Type B pancreatic cell (in vitro differentiated cells): Measurements from ENCODE around the gene OR4C16. TPM values are rescaled to one million over a fixed set of nuclear protein-coding genes. Genes with fewer than 3 reads are reported as not detected.

Source experiments
- DNase-seq: peaks from one replicate; pipeline ENCODE4 v3.0.0; 2021; ENCODE audit warnings: mixed read lengths; ENCODE audit not compliant: unreplicated experiment; ENCODE audit errors: extremely low spot score
- H3K27ac Mint-ChIP-seq: 2 replicates; pipeline ENCODE4 v1.8.0; 2021; ENCODE audit warnings: mild to moderate bottlenecking, mixed read lengths
- H3K27me3 Mint-ChIP-seq: 2 replicates; pipeline ENCODE4 v1.8.0; 2021; ENCODE audit warnings: mixed read lengths
- H3K36me3 Mint-ChIP-seq: 2 replicates; pipeline ENCODE4 v1.8.0; 2021; ENCODE audit warnings: mixed read lengths
- H3K4me1 Mint-ChIP-seq: one replicate; pipeline ENCODE4 v1.8.0; 2021; ENCODE audit warnings: mixed read lengths; ENCODE audit not compliant: unreplicated experiment
- H3K4me3 Mint-ChIP-seq: 2 replicates; pipeline ENCODE4 v1.8.0; 2021; ENCODE audit warnings: mild to moderate bottlenecking, mixed read lengths
- H3K9me3 Mint-ChIP-seq: 2 replicates; pipeline ENCODE4 v1.8.0; 2021; ENCODE audit warnings: mixed read lengths
- CTCF ChIP-seq: fragments of 200-600 bp; sonication (generic); conservative IDR thresholded peaks from 2 replicates; pipeline ENCODE4 v1.5.0; 2021; ENCODE audit warnings: antibody characterized with exemption, mild to moderate bottlenecking
- long read RNA-seq: library from polyadenylated mRNA; unstranded; transcript quantifications from one replicate; pipeline ENCODE4 v2.0.0, GENCODE V29; 2020
- total RNA-seq: library from RNA; stranded (reverse); gene quantifications from 2 replicates; pipeline ENCODE4 v1.2.1, GENCODE V29; 2021; ENCODE audit warnings: low replicate concordance

Gene OR4C16
- total RNA-seq = not detected in 2 replicates
- long read RNA-seq = 0 reads

- TF ChIP-seq CTCF = no peak
- no peak within 1 kb of the TSS for H3K4me3 Mint-ChIP-seq
- peaks cover 3% of the 10 kb centered on the region for H3K36me3 Mint-ChIP-seq
- no peaks in the 10 kb centered on the region for H3K27me3 Mint-ChIP-seq
- no peak for DNase-seq
- H3K4me1 Mint-ChIP-seq = no peaks in the 10 kb centered on the region
- H3K27ac Mint-ChIP-seq = no peak within 1 kb of the TSS
- H3K9me3 Mint-ChIP-seq = no peaks in the 10 kb centered on the region
Observed at GRCh38 chr11:55571828-55572227, at the start of gene OR4C16. Gene OR4C16, plus strand, starts transcription at chr11:55572128. Its CDS starts 0 bp downstream, at chr11:55572128.

GRCh38 chr11:55554169-55554568, 17.8 kb upstream of the OR4C16 start, which contains the start of gene OR4C15:
Gene OR4C15, plus strand, starts transcription at chr11:55554469. Its CDS starts 0 bp downstream, at chr11:55554469.
- DNase-seq = no peak
- H3K9me3 Mint-ChIP-seq = no peaks in the 10 kb centered on the region
- no peak for TF ChIP-seq CTCF
- no peaks in the 10 kb centered on the region for H3K27me3 Mint-ChIP-seq
- no peak within 1 kb of the TSS for H3K4me3 Mint-ChIP-seq
- no peaks in the 10 kb centered on the region for H3K36me3 Mint-ChIP-seq
- H3K4me1 Mint-ChIP-seq = no peaks in the 10 kb centered on the region
- no peak within 1 kb of the TSS for H3K27ac Mint-ChIP-seq

- Mint-ChIP-seq H3K27me3 (no peaks in the 10 kb centered on the region), H3K4me1 (no peaks in the 10 kb centered on the region), H3K9me3 (no peaks in the 10 kb centered on the region), H3K27ac (no peak overlapping the region), H3K4me3 (no peak overlapping the region), H3K36me3 (peaks cover 3% of the 10 kb centered on the region)
- no peak for TF ChIP-seq CTCF
- DNase-seq = no peak
Observed at GRCh38 chr11:55572548-55572947, 620 bp downstream of the OR4C16 start.

GRCh38 chr11:55607545-55607944, 35.6 kb downstream of the OR4C16 start, which contains the start of gene OR4C11:
Gene OR4C11, minus strand, starts transcription at chr11:55607645. Its CDS starts 3,272 bp downstream, at chr11:55604373.
- Mint-ChIP-seq H3K4me1 (no peaks in the 10 kb centered on the region), H3K36me3 (no peaks in the 10 kb centered on the region), H3K9me3 (no peaks in the 10 kb centered on the region), H3K4me3 (no peak within 1 kb of the TSS), H3K27ac (no peak within 1 kb of the TSS), H3K27me3 (no peaks in the 10 kb centered on the region)
- no peak for TF ChIP-seq CTCF
- DNase-seq = no peak

Other genes starting within 250 kb of the OR4C16 start
- gene OR4A16, start 228.9 kb upstream of the OR4C16 start, total RNA-seq = not detected in 2 replicates
- not detected in 2 replicates for gene OR4A15, start 204.2 kb upstream of the OR4C16 start, total RNA-seq
- gene OR4C15, start 17.7 kb upstream of the OR4C16 start, total RNA-seq = not detected in 2 replicates
- not detected in 2 replicates for gene OR4C11, start 35.5 kb downstream of the OR4C16 start, total RNA-seq
- not detected in 2 replicates for gene OR4P4, start 63.0 kb downstream of the OR4C16 start, total RNA-seq
- not detected in 2 replicates for gene OR4S2, start 76.2 kb downstream of the OR4C16 start, total RNA-seq
- not detected in 2 replicates for gene OR4C6, start 90.1 kb downstream of the OR4C16 start, total RNA-seq
- gene OR5D13, start 201.3 kb downstream of the OR4C16 start, total RNA-seq = not detected in 2 replicates
- not detected in 2 replicates for gene OR5D14, start 223.4 kb downstream of the OR4C16 start, total RNA-seq
- gene OR5L1, start 239.2 kb downstream of the OR4C16 start, total RNA-seq = not detected in 2 replicates
- gene OR5D18, start 247.5 kb downstream of the OR4C16 start, total RNA-seq = not detected in 2 replicates